Lung (tissue), 12 donors: ENCODE results near the gene ARHGEF19. TPM values are rescaled to one million over a fixed set of nuclear protein-coding genes. Genes with fewer than 3 reads are reported as not detected.

Source experiments
- ATAC-seq: fragments of 200-7000 bp; cut with Tn5 transposase; one replicate; pipeline ENCODE4 v1.9.1; 2020; ENCODE audit warnings: moderate number of reproducible peaks; ENCODE audit not compliant: insufficient read depth, low FRiP score
- DNase-seq, 3 donors: peaks; one replicate each; pipeline ENCODE4 v3.0.0-alpha.2; 2013 to 2017
- H3K27ac ChIP-seq, 2 donors: one replicate each; pipeline ENCODE4 v1.5.1; 2013; ENCODE audit warnings: mild to moderate bottlenecking in 2 of 2, moderate library complexity in 2 of 2, control low read depth in 1 of 2, inconsistent platforms in 1 of 2, low read depth in 1 of 2, low read length in 1 of 2
- H3K27me3 ChIP-seq, 3 donors: one replicate each; pipeline ENCODE4 v1.5.1; 2013; ENCODE audit warnings: low read length in 2 of 3; ENCODE audit not compliant: control insufficient read depth in 3 of 3, insufficient read depth in 3 of 3
- H3K36me3 ChIP-seq, 4 donors: one replicate each; pipeline ENCODE4 v1.5.1; 2013; ENCODE audit warnings: low read length in 4 of 4, mild to moderate bottlenecking in 1 of 4, moderate library complexity in 1 of 4; ENCODE audit not compliant: control insufficient read depth in 4 of 4, insufficient read depth in 4 of 4
- H3K4me1 ChIP-seq, 5 donors: one replicate each; pipeline ENCODE4 v1.5.1; 2013; ENCODE audit warnings: low read length in 5 of 5, mild to moderate bottlenecking in 2 of 5, moderate library complexity in 1 of 5; ENCODE audit not compliant: control insufficient read depth in 5 of 5, insufficient read depth in 5 of 5
- H3K4me3 ChIP-seq: one replicate; pipeline ENCODE4 v1.5.1; 2013; ENCODE audit warnings: mild to moderate bottlenecking, control low read depth, moderate library complexity
- H3K9ac ChIP-seq, 2 donors: one replicate each; pipeline ENCODE4 v1.5.1; 2013; ENCODE audit warnings: low read length in 2 of 2, control low read depth in 1 of 2; ENCODE audit not compliant: insufficient read depth in 1 of 2
- H3K9me3 ChIP-seq, 4 donors: one replicate each; pipeline ENCODE4 v1.5.1; 2013; ENCODE audit warnings: low read length in 3 of 4, mild to moderate bottlenecking in 1 of 4, moderate library complexity in 1 of 4; ENCODE audit not compliant: control insufficient read depth in 4 of 4, insufficient read depth in 3 of 4
- WGBS, 2 donors: extraction: QIAGEN DNeasy Blood & Tissue Kit; methylation state at CpG; one replicate each; pipeline ENCODE4 v1.1.7; 2013; 5-methylcytosine and 5-hydroxymethylcytosine counted together
- polyA plus RNA-seq, 2 donors: library from polyadenylated mRNA; stranded (reverse); fragments of 200-250 nt; gene quantifications; one replicate each; pipeline ENCODE4 v1.2.1, GENCODE V29; 2013
- total RNA-seq, 2 donors: library from RNA; depleted of rRNA in 1 of 2; stranded (reverse); fragments of >200 nt in 1 of 2; gene quantifications; one replicate each; pipeline ENCODE4 v1.2.1, GENCODE V29; 2014 to 2021
- TF ChIP-seq, protein P1 (sequence below): IDR thresholded peaks from 2 replicates; pipeline ENCODE4 v1.5.1; 2012; ENCODE audit warnings: mild to moderate bottlenecking; ENCODE audit errors: control extremely low read depth, extremely low read depth
- donor health status: control.
- donor health status: control.
- donor health status: Bipolar disorder and iron deficiency.
- donor health status: healthy.
- donor health status: DM: yes; HTN: yes; CAD: no.

ARHGEF19 gene
- total and polyA plus RNA-seq, 4 donors = 9.5 to 17.3 (median 14.8) TPM

GRCh38 chr1:16166117-16166516, 46.3 kb downstream of the ARHGEF19 start:
- no peaks in the 10 kb centered on the region for H3K9me3 ChIP-seq
- TF ChIP-seq, protein P1, sequence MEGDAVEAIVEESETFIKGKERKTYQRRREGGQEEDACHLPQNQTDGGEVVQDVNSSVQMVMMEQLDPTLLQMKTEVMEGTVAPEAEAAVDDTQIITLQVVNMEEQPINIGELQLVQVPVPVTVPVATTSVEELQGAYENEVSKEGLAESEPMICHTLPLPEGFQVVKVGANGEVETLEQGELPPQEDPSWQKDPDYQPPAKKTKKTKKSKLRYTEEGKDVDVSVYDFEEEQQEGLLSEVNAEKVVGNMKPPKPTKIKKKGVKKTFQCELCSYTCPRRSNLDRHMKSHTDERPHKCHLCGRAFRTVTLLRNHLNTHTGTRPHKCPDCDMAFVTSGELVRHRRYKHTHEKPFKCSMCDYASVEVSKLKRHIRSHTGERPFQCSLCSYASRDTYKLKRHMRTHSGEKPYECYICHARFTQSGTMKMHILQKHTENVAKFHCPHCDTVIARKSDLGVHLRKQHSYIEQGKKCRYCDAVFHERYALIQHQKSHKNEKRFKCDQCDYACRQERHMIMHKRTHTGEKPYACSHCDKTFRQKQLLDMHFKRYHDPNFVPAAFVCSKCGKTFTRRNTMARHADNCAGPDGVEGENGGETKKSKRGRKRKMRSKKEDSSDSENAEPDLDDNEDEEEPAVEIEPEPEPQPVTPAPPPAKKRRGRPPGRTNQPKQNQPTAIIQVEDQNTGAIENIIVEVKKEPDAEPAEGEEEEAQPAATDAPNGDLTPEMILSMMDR = no peak

GRCh38 chr1:16165548-16165947, 46.9 kb downstream of the ARHGEF19 start:
- H3K4me3 ChIP-seq = no peak overlapping the region
- DNase-seq (no peak), ATAC-seq (no peak)
- peaks cover 0 to 14% (median 0%) of the 10 kb centered on the region in 5 donors for H3K4me1 ChIP-seq
- WGBS, 2 donors = 73 to 79% methylated on average over 7 of the region's 7 CpGs
- no peak overlapping the region for H3K27ac ChIP-seq
- no peaks in the 10 kb centered on the region for H3K9me3 ChIP-seq
- TF ChIP-seq, protein P1 = no peak
- no peak overlapping the region for H3K9ac ChIP-seq
- no peaks in the 10 kb centered on the region for H3K36me3 ChIP-seq
- H3K27me3 ChIP-seq = no peaks in the 10 kb centered on the region

More at GRCh38 chr1:16166117-16166516, 46.3 kb downstream of the ARHGEF19 start:
- H3K9ac ChIP-seq = no peak overlapping the region
- H3K4me1 ChIP-seq = peaks cover 0 to 14% (median 0%) of the 10 kb centered on the region in 5 donors
- no peaks in the 10 kb centered on the region for H3K27me3 ChIP-seq
- ATAC-seq (no peak), DNase-seq (no peak)
- 50 to 98% methylated on average over 2 of the region's 2 CpGs for WGBS, 2 donors
- H3K4me3 ChIP-seq = no peak overlapping the region
- H3K27ac ChIP-seq = no peak overlapping the region
- H3K36me3 ChIP-seq = no peaks in the 10 kb centered on the region

- no peaks in the 10 kb centered on the region for H3K9me3 ChIP-seq
- WGBS, 2 donors = 43 to 51% methylated on average over 5 of the region's 5 CpGs
- peaks cover 0 to 14% (median 0%) of the 10 kb centered on the region in 5 donors for H3K4me1 ChIP-seq
- H3K9ac ChIP-seq = no peak overlapping the region
- DNase-seq (no peak), ATAC-seq (no peak)
- TF ChIP-seq, protein P1 = no peak
- H3K36me3 ChIP-seq = no peaks in the 10 kb centered on the region
- no peaks in the 10 kb centered on the region for H3K27me3 ChIP-seq
- H3K27ac ChIP-seq = no peak overlapping the region
- no peak overlapping the region for H3K4me3 ChIP-seq
Observed at GRCh38 chr1:16165073-16165364, 47.4 kb downstream of the ARHGEF19 start.
